Spleen (tissue), 11 donors: ENCODE data around the gene ZMYND8. TPM values are rescaled to one million over a fixed set of nuclear protein-coding genes. Genes with fewer than 3 reads are reported as not detected.

Experiments used
- DNase-seq: peaks from one replicate; pipeline ENCODE4 v3.0.0-alpha.2; 2020
- H3K27ac ChIP-seq, 8 donors: fragments of 200-600 bp; sonication (generic) in 7 of 8; 1 replicate in 4 of 8; 2 replicates in 4 of 8; pipeline versions ENCODE4 v1.5.0 to v1.8.0; 2016 to 2021; ENCODE audit warnings: inconsistent platforms in 4 of 8, mild to moderate bottlenecking in 4 of 8, moderate library complexity in 1 of 8
- H3K27me3 ChIP-seq, 7 donors: fragments of 200-600 bp; sonication (generic) in 6 of 7; replicated peaks in 1 of 7; 1 replicate in 4 of 7; 2 replicates in 3 of 7; pipeline versions ENCODE4 v1.5.0 to v1.8.0; 2016 to 2021; ENCODE audit warnings: inconsistent platforms in 3 of 7, mild to moderate bottlenecking in 1 of 7
- H3K36me3 ChIP-seq, 6 donors: fragments of 200-600 bp; sonication (generic) in 5 of 6; 1 replicate in 4 of 6; 2 replicates in 2 of 6; pipeline versions ENCODE4 v1.5.0 to v1.8.0; 2016 to 2021; ENCODE audit warnings: inconsistent platforms in 2 of 6
- H3K4me1 ChIP-seq, 6 donors: fragments of 200-600 bp; sonication (generic) in 5 of 6; 1 replicate in 3 of 6; 2 replicates in 3 of 6; pipeline versions ENCODE4 v1.5.0 to v1.8.0; 2016 to 2021; ENCODE audit warnings: inconsistent platforms in 3 of 6
- H3K4me3 ChIP-seq, 8 donors: fragments of 200-600 bp; sonication (generic) in 7 of 8; 1 replicate in 4 of 8; 2 replicates in 4 of 8; pipeline versions ENCODE4 v1.5.0 to v1.8.0; 2016 to 2021; ENCODE audit warnings: inconsistent platforms in 4 of 8, mild to moderate bottlenecking in 4 of 8, moderate library complexity in 2 of 8
- H3K9me3 ChIP-seq, 8 donors: fragments of 200-600 bp; sonication (generic) in 7 of 8; 1 replicate in 4 of 8; 2 replicates in 4 of 8; pipeline versions ENCODE4 v1.5.0 to v1.8.0; 2016 to 2021; ENCODE audit warnings: inconsistent platforms in 4 of 8
- POLR2A ChIP-seq, 3 donors: fragments of 450-650 bp; IDR thresholded peaks; one replicate each; pipeline ENCODE4 v1.5.1; 2017; ENCODE audit warnings: antibody characterized with exemption in 3 of 3, mild to moderate bottlenecking in 1 of 3
- POLR2AphosphoS5 ChIP-seq, 3 donors: sonication (generic); formaldehyde crosslinking; IDR thresholded peaks; one replicate each; pipeline ENCODE4 v1.5.1; 2017; ENCODE audit warnings: antibody characterized with exemption in 3 of 3
- WGBS, 5 donors: extraction: QIAGEN DNeasy Blood & Tissue Kit in 3 of 5; methylation state at CpG; one replicate each; pipeline versions ENCODE4 v1.1.5 to v1.1.7; 2013 to 2018; 5-methylcytosine and 5-hydroxymethylcytosine counted together
- intact Hi-C: fragments of 100-400 bp; cut with DNase I; formaldehyde crosslinking; loops from one replicate; pipeline ENCODE4 v1.15.0; 2023; ENCODE audit warnings: low total_unique reads
- polyA plus RNA-seq, 3 donors: library from polyadenylated mRNA; stranded (reverse); fragments of 200-250 nt; gene quantifications; one replicate each; pipeline ENCODE4 v1.2.1, GENCODE V29; 2013
- total RNA-seq, 7 donors: library from RNA; depleted of rRNA in 3 of 7; stranded (reverse); fragments of >200 nt in 3 of 7; fragmentation: NEBNext Ultra II Directional in 4 of 7; extraction: Animal tissue kit (Norgen Biotek cat#: 25700) in 4 of 7; gene quantifications; one replicate each; pipeline versions ENCODE4 v1.1.0 to v1.2.1, GENCODE V29; 2016 to 2021
- TF ChIP-seq, protein P1 (sequence below), 11 experiments: fragments of 200-600 bp in 7 of 11; fragments of 450-650 bp in 4 of 11; sonication (generic) in 4 of 11; IDR thresholded peaks in 8 of 11; conservative IDR thresholded peaks in 3 of 11; 1 replicate in 7 of 11; 2 replicates in 4 of 11; pipeline versions ENCODE4 v1.4.0 to v1.8.0; 2016 to 2021; ENCODE audit warnings: antibody characterized with exemption in 11 of 11, inconsistent platforms in 4 of 11, mild to moderate bottlenecking in 1 of 11
- donor health status: healthy with polysubstance abuse.
- donor health status: DM: no; HTN: no; CAD: no; lungs with moderate emphysema.
- donor health status: DM: no; HTN: no; CAD: no.
- donor health status: Bipolar disorder and iron deficiency.
- donor health status: healthy.
- donor health status: DM: no; HTN: no; CAD: no.
- donor health status: DM: yes; HTN: yes; CAD: no.

ZMYND8 gene
- total and polyA plus RNA-seq, 10 donors: 12.5 to 64.0 (median 46.8) TPM

DNA sequence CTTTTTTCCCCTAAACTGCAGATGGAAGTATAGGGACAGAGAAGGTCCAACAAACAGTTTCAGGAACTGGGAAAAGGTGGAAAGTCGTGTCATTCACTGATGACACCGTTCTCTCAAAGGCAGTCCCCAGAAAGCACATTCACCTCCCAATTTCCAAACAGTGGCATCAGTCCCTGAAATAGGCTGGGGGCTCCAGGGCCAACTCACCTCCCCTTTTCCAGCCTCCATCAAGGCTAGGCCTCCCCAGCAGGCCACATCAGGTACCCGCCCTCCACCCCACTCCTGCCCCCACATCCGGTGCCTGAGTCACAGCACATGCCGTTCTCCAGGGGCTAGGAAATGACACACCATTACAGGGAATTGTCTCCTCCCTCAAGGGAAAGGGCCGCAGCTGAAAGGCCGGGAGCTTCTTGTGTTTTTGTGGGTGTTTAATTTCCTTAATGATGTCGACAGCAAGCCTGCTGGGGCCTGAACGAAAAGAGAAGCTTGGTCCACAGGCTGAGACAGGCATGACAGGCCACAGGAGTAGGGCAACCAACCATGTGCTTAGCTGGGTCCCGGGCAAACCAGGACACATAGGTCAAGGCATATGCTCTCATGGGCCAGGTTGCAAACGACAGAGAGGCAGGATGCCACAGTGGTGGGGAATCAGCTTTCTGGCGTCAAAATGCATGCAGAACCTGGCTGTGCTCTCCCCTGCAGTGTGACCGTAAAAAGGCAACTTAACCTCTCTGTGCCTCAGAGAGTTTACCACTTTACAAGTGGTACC is 39.2 kb downstream of the ZMYND8 start:
- intact Hi-C loops: no loop called here
- peak overlapping the region in 1 of 8 donors; percentile 49 for H3K4me3 ChIP-seq
- DNase-seq: peak; percentile 85
- no peaks in the 10 kb centered on the region for H3K27me3 ChIP-seq
- peaks cover 0 to 13% (median 0%) of the 10 kb centered on the region in 6 donors for H3K36me3 ChIP-seq
- H3K9me3 ChIP-seq: no peaks in the 10 kb centered on the region
- WGBS, 5 donors: 18 to 32% (median 27%) methylated on average over 9 to 13 of the region's 13 CpGs
- peaks cover 32 to 98% (median 76%) of the 10 kb centered on the region in 6 donors for H3K4me1 ChIP-seq
- TF ChIP-seq, protein P1, sequence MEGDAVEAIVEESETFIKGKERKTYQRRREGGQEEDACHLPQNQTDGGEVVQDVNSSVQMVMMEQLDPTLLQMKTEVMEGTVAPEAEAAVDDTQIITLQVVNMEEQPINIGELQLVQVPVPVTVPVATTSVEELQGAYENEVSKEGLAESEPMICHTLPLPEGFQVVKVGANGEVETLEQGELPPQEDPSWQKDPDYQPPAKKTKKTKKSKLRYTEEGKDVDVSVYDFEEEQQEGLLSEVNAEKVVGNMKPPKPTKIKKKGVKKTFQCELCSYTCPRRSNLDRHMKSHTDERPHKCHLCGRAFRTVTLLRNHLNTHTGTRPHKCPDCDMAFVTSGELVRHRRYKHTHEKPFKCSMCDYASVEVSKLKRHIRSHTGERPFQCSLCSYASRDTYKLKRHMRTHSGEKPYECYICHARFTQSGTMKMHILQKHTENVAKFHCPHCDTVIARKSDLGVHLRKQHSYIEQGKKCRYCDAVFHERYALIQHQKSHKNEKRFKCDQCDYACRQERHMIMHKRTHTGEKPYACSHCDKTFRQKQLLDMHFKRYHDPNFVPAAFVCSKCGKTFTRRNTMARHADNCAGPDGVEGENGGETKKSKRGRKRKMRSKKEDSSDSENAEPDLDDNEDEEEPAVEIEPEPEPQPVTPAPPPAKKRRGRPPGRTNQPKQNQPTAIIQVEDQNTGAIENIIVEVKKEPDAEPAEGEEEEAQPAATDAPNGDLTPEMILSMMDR (IDR thresholded peaks at IDR 0.05 in 8 of 11, conservative IDR thresholded peaks at IDR 0.05 in 3 of 11): peak in 5 of 11 experiments; percentile 2 to 43 (median 13)
- TF ChIP-seq POLR2A (IDR thresholded peaks at IDR 0.05): peak in 2 of 3 donors; percentile 5 to 32
- peak; percentile 77 to 91 (median 81) for TF ChIP-seq POLR2AphosphoS5 (IDR thresholded peaks at IDR 0.05)
- peak overlapping the region; percentile 85 to 96 (median 90) for H3K27ac ChIP-seq

GRCh38 chr20:47316776-47317126 is 39.7 kb downstream of the ZMYND8 start:
- intact Hi-C loops: no loop called here
- H3K9me3 ChIP-seq: no peaks in the 10 kb centered on the region
- TF ChIP-seq POLR2A (IDR thresholded peaks at IDR 0.05) (no peak), POLR2AphosphoS5 (IDR thresholded peaks at IDR 0.05) (no peak)
- TF ChIP-seq, protein P1 (IDR thresholded peaks at IDR 0.05 in 8 of 11, conservative IDR thresholded peaks at IDR 0.05 in 3 of 11): no peak
- DNase-seq: no peak
- peak overlapping the region; percentile 85 to 96 (median 90) for H3K27ac ChIP-seq
- peak overlapping the region in 1 of 8 donors; percentile 49 for H3K4me3 ChIP-seq
- H3K27me3 ChIP-seq: no peaks in the 10 kb centered on the region
- WGBS, 5 donors: 76 to 86% (median 80%) methylated on average over 3 of the region's 3 CpGs
- H3K4me1 ChIP-seq: peaks cover 32 to 96% (median 73%) of the 10 kb centered on the region in 6 donors
- peaks cover 0 to 18% (median 0%) of the 10 kb centered on the region in 6 donors for H3K36me3 ChIP-seq

- no peaks in the 10 kb centered on the region for H3K27me3 ChIP-seq
- WGBS, 5 donors: 65 to 80% (median 79%) methylated on average over 10 of the region's 10 CpGs
- TF ChIP-seq, protein P1 (IDR thresholded peaks at IDR 0.05 in 8 of 11, conservative IDR thresholded peaks at IDR 0.05 in 3 of 11): no peak
- no peak for TF ChIP-seq POLR2AphosphoS5 (IDR thresholded peaks at IDR 0.05)
- TF ChIP-seq POLR2A (IDR thresholded peaks at IDR 0.05): no peak
- DNase-seq: no peak
- H3K9me3 ChIP-seq: no peaks in the 10 kb centered on the region
- peaks cover 32 to 90% (median 69%) of the 10 kb centered on the region in 6 donors for H3K4me1 ChIP-seq
- peaks cover 0 to 31% (median 3%) of the 10 kb centered on the region in 6 donors for H3K36me3 ChIP-seq
- intact Hi-C loops: no loop called here
- peak overlapping the region; percentile 85 to 96 (median 90) for H3K27ac ChIP-seq
- no peak overlapping the region for H3K4me3 ChIP-seq
Measured at GRCh38 chr20:47315339-47316056, 41.0 kb downstream of the ZMYND8 start.
